Measurements from ENCODE around the gene LIPI.

GRCh38 chr21:14076143-14076806 lies 134.5 kb downstream of the LIPI start:
- TF ChIP-seq CTCF (IDR thresholded peaks at IDR 0.05), result no peak
- no peak for TF ChIP-seq ZFX (IDR thresholded peaks at IDR 0.05; ENCODE audit: borderline replicate concordance)
